A673 (cell line): Measurements from ENCODE around the gene HLA-DQB1.

ENCODE experiments used
- CTCF ChIP-seq: fragments of 300-800, 200-600 bp; sonication (generic); conservative IDR thresholded peaks from 2 replicates; pipeline ENCODE4 v1.5.1; 2017; ENCODE audit warnings: low read depth, mild to moderate bottlenecking, antibody characterized with exemption, low read length, moderate library complexity, mixed read lengths
- EZH2 ChIP-seq: fragments of 200-600 bp; sonication (generic); IDR thresholded peaks from 2 replicates; pipeline ENCODE4 v1.6.1; 2017; ENCODE audit warnings: borderline replicate concordance, low read depth, mild to moderate bottlenecking, mixed read lengths, antibody characterized with exemption, low read length; ENCODE audit not compliant: poor library complexity, severe bottlenecking

GRCh38 chr6:32703347-32703746 lies 36.9 kb upstream of the HLA-DQB1 start:
- TF ChIP-seq CTCF (no peak), EZH2 (no peak)
